T-helper 1 cell treated with Interleukin-12 subunit alpha and Interleukin-12 subunit beta and Interleukin-4 antibody, amounts not matched to agents 30 μg/mL and 1 μg/mL, for 36 hours (primary cell): ENCODE data around the gene PSENEN.

ENCODE experiments used
- H3K27ac Mint-ChIP-seq: one replicate; pipeline ENCODE4 v1.8.0; 2021; ENCODE audit warnings: mild to moderate bottlenecking, mixed read lengths
- H3K27me3 Mint-ChIP-seq: one replicate; pipeline ENCODE4 v1.8.0; 2021; ENCODE audit warnings: low read depth, mixed read lengths
- H3K36me3 Mint-ChIP-seq: one replicate; pipeline ENCODE4 v1.8.0; 2021; ENCODE audit warnings: low read depth, mixed read lengths
- H3K4me1 Mint-ChIP-seq: one replicate; pipeline ENCODE4 v1.8.0; 2021; ENCODE audit warnings: low read depth, mixed read lengths
- H3K4me3 Mint-ChIP-seq: one replicate; pipeline ENCODE4 v1.8.0; 2021; ENCODE audit warnings: mild to moderate bottlenecking, moderate library complexity, mixed read lengths
- H3K9me3 Mint-ChIP-seq: one replicate; pipeline ENCODE4 v1.8.0; 2021; ENCODE audit warnings: mixed read lengths

The PSENEN gene

GRCh38 chr19:35777086-35777841 is 31.8 kb downstream of the PSENEN start:
- H3K36me3 Mint-ChIP-seq, result peaks cover 9% of the 10 kb centered on the region
- no peak overlapping the region for H3K27ac Mint-ChIP-seq
- no peaks in the 10 kb centered on the region for H3K9me3 Mint-ChIP-seq
- no peaks in the 10 kb centered on the region for H3K27me3 Mint-ChIP-seq
- peak overlapping the region; percentile 51 for H3K4me3 Mint-ChIP-seq
- H3K4me1 Mint-ChIP-seq, result peaks cover 21% of the 10 kb centered on the region

- Mint-ChIP-seq H3K9me3 (no peaks in the 10 kb centered on the region), H3K4me1 (peaks cover 21% of the 10 kb centered on the region), H3K27ac (no peak overlapping the region), H3K27me3 (no peaks in the 10 kb centered on the region), H3K36me3 (peaks cover 11% of the 10 kb centered on the region), H3K4me3 (peak overlapping the region; percentile 10)
Measured at GRCh38 chr19:35777961-35778360, 32.5 kb downstream of the PSENEN start.

- Mint-ChIP-seq H3K27me3 (no peaks in the 10 kb centered on the region), H3K9me3 (no peaks in the 10 kb centered on the region), H3K4me3 (no peak overlapping the region), H3K36me3 (peaks cover 18% of the 10 kb centered on the region), H3K4me1 (peaks cover 21% of the 10 kb centered on the region), H3K27ac (peak overlapping the region; percentile 67)
Measured at GRCh38 chr19:35779033-35779432, 33.6 kb downstream of the PSENEN start.

GRCh38 chr19:35780058-35780457 is 34.6 kb downstream of the PSENEN start:
- no peak overlapping the region for H3K4me3 Mint-ChIP-seq
- H3K4me1 Mint-ChIP-seq, result peaks cover 15% of the 10 kb centered on the region
- peaks cover 18% of the 10 kb centered on the region for H3K36me3 Mint-ChIP-seq
- no peaks in the 10 kb centered on the region for H3K27me3 Mint-ChIP-seq
- no peaks in the 10 kb centered on the region for H3K9me3 Mint-ChIP-seq
- H3K27ac Mint-ChIP-seq, result no peak overlapping the region

GRCh38 chr19:35780717-35781116 is 35.3 kb downstream of the PSENEN start:
- Mint-ChIP-seq H3K9me3 (no peaks in the 10 kb centered on the region), H3K4me3 (no peak overlapping the region), H3K36me3 (peaks cover 19% of the 10 kb centered on the region), H3K4me1 (peaks cover 15% of the 10 kb centered on the region), H3K27me3 (no peaks in the 10 kb centered on the region), H3K27ac (no peak overlapping the region)

- no peaks in the 10 kb centered on the region for H3K9me3 Mint-ChIP-seq
Measured at GRCh38 chr19:35781650-35782049, 36.2 kb downstream of the PSENEN start.

GRCh38 chr19:35782589-35782988 is 37.1 kb downstream of the PSENEN start:
- H3K27ac Mint-ChIP-seq, result no peak overlapping the region
- H3K4me3 Mint-ChIP-seq, result no peak overlapping the region
- H3K9me3 Mint-ChIP-seq, result no peaks in the 10 kb centered on the region
- H3K36me3 Mint-ChIP-seq, result peaks cover 15% of the 10 kb centered on the region
- H3K4me1 Mint-ChIP-seq, result peaks cover 2% of the 10 kb centered on the region
- no peaks in the 10 kb centered on the region for H3K27me3 Mint-ChIP-seq

More at GRCh38 chr19:35781650-35782049, 36.2 kb downstream of the PSENEN start:
- Mint-ChIP-seq H3K4me1 (peaks cover 8% of the 10 kb centered on the region), H3K27me3 (no peaks in the 10 kb centered on the region), H3K36me3 (peaks cover 18% of the 10 kb centered on the region), H3K27ac (no peak overlapping the region), H3K4me3 (no peak overlapping the region)

- Mint-ChIP-seq H3K27me3 (no peaks in the 10 kb centered on the region), H3K36me3 (peaks cover 15% of the 10 kb centered on the region), H3K4me1 (peaks cover 2% of the 10 kb centered on the region), H3K27ac (no peak overlapping the region), H3K9me3 (no peaks in the 10 kb centered on the region), H3K4me3 (no peak overlapping the region)
Measured at GRCh38 chr19:35783469-35784434, 38.3 kb downstream of the PSENEN start.

- H3K36me3 Mint-ChIP-seq, result peaks cover 15% of the 10 kb centered on the region
- no peak overlapping the region for H3K27ac Mint-ChIP-seq
- H3K27me3 Mint-ChIP-seq, result no peaks in the 10 kb centered on the region
- H3K9me3 Mint-ChIP-seq, result no peaks in the 10 kb centered on the region
- H3K4me1 Mint-ChIP-seq, result no peaks in the 10 kb centered on the region
- no peak overlapping the region for H3K4me3 Mint-ChIP-seq
Measured at GRCh38 chr19:35784503-35785338, 39.3 kb downstream of the PSENEN start.

GRCh38 chr19:35785339-35785627 is 39.8 kb downstream of the PSENEN start:
- H3K4me3 Mint-ChIP-seq, result no peak overlapping the region
- H3K36me3 Mint-ChIP-seq, result peaks cover 15% of the 10 kb centered on the region
- H3K27ac Mint-ChIP-seq, result no peak overlapping the region
- H3K27me3 Mint-ChIP-seq, result no peaks in the 10 kb centered on the region
- H3K9me3 Mint-ChIP-seq, result no peaks in the 10 kb centered on the region
- H3K4me1 Mint-ChIP-seq, result no peaks in the 10 kb centered on the region

GRCh38 chr19:35786299-35787160 is 41.1 kb downstream of the PSENEN start:
- no peaks in the 10 kb centered on the region for H3K4me1 Mint-ChIP-seq
- H3K9me3 Mint-ChIP-seq, result no peaks in the 10 kb centered on the region
- H3K27ac Mint-ChIP-seq, result no peak overlapping the region
- H3K27me3 Mint-ChIP-seq, result no peaks in the 10 kb centered on the region
- peaks cover 10% of the 10 kb centered on the region for H3K36me3 Mint-ChIP-seq
- H3K4me3 Mint-ChIP-seq, result no peak overlapping the region

GRCh38 chr19:35787227-35787799 is 41.9 kb downstream of the PSENEN start:
- no peak overlapping the region for H3K4me3 Mint-ChIP-seq
- H3K27ac Mint-ChIP-seq, result no peak overlapping the region
- H3K36me3 Mint-ChIP-seq, result peaks cover 10% of the 10 kb centered on the region
- no peaks in the 10 kb centered on the region for H3K9me3 Mint-ChIP-seq
- H3K27me3 Mint-ChIP-seq, result no peaks in the 10 kb centered on the region
- no peaks in the 10 kb centered on the region for H3K4me1 Mint-ChIP-seq

- Mint-ChIP-seq H3K27me3 (no peaks in the 10 kb centered on the region), H3K4me3 (no peak overlapping the region), H3K27ac (no peak overlapping the region), H3K36me3 (peaks cover 3% of the 10 kb centered on the region), H3K9me3 (no peaks in the 10 kb centered on the region), H3K4me1 (no peaks in the 10 kb centered on the region)
Measured at GRCh38 chr19:35788205-35788960, 42.9 kb downstream of the PSENEN start.
